Lower lobe of right lung (tissue), 2 donors: Measurements from ENCODE around the gene USP25. TPM values are rescaled to one million over a fixed set of nuclear protein-coding genes. Genes with fewer than 3 reads are reported as not detected.

ENCODE experiments used
- ATAC-seq, 2 donors: fragments of 200-7000 bp; cut with Tn5 transposase; one replicate each; pipeline ENCODE4 v1.9.1; 2020 to 2022; ENCODE audit warnings: mild to moderate bottlenecking in 2 of 2, moderate library complexity in 2 of 2
- DNase-seq: peaks from one replicate; pipeline ENCODE4 v3.0.0-alpha.2; 2020
- H3K27ac ChIP-seq: fragments of 200-600 bp; one replicate; pipeline ENCODE4 v1.8.0; 2022
- H3K27me3 ChIP-seq: fragments of 200-600 bp; one replicate; pipeline ENCODE4 v1.8.0; 2022; ENCODE audit warnings: low read depth
- H3K36me3 ChIP-seq: fragments of 200-600 bp; one replicate; pipeline ENCODE4 v1.8.0; 2022; ENCODE audit warnings: mild to moderate bottlenecking
- H3K4me1 ChIP-seq: fragments of 200-600 bp; one replicate; pipeline ENCODE4 v1.8.0; 2022
- H3K4me3 ChIP-seq: fragments of 200-600 bp; one replicate; pipeline ENCODE4 v1.8.0; 2022; ENCODE audit warnings: mild to moderate bottlenecking
- H3K9me3 ChIP-seq: fragments of 200-600 bp; one replicate; pipeline ENCODE4 v1.8.0; 2022
- intact Hi-C: fragments of 100-400 bp; cut with DNase I; formaldehyde crosslinking; loops from one replicate; pipeline ENCODE4 v1.11.0; 2022
- total RNA-seq: library from RNA; stranded (reverse); fragmentation: NEBNext Ultra II Directional; extraction: Animal tissue kit (Norgen Biotek cat#: 25700); gene quantifications from one replicate; pipeline ENCODE4 v1.2.1, GENCODE V29; 2021
- TF ChIP-seq, protein P1 (sequence below): fragments of 200-600 bp; IDR thresholded peaks from one replicate; pipeline ENCODE4 v1.8.0; 2022; ENCODE audit warnings: antibody characterized with exemption, mild to moderate bottlenecking
- donor health status: DM: no; HTN: yes; CAD: no; lungs with severe emphysema.

The USP25 gene
- total RNA-seq, 1 donor from 2014 or later, result 74.4 TPM

DNA sequence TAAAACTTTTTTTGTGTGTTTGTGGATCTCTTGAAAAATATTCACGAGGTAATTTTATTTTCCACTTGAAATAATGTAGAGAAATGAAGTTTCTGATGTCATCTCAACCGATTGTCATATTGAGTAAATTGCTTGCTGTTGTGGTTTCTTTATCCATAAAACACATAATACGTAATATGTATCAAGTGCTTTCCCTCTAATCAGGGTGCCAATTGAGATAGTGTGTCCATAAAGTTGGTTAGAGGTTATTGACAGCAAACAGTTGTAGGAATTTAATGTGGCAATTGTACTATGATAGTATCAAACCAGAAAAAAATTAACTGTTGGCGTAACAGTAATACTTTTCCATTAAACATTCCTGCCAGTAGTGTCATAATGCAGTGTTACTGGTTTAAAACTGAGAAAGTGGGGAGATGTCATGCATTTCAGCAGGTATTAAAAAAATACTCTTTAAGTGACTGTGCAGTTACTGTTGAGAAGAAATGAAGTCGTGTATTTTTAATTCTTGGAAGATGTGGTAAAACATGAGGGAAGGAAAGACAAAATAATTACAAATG is 38.3 kb downstream of the USP25 start:
- Histone ChIP-seq H3K4me1 (peaks cover 12% of the 10 kb centered on the region), H3K9me3 (no peaks in the 10 kb centered on the region), H3K36me3 (no peaks in the 10 kb centered on the region), H3K27ac (no peak overlapping the region), H3K4me3 (no peak overlapping the region), H3K27me3 (no peaks in the 10 kb centered on the region)
- TF ChIP-seq, protein P1, sequence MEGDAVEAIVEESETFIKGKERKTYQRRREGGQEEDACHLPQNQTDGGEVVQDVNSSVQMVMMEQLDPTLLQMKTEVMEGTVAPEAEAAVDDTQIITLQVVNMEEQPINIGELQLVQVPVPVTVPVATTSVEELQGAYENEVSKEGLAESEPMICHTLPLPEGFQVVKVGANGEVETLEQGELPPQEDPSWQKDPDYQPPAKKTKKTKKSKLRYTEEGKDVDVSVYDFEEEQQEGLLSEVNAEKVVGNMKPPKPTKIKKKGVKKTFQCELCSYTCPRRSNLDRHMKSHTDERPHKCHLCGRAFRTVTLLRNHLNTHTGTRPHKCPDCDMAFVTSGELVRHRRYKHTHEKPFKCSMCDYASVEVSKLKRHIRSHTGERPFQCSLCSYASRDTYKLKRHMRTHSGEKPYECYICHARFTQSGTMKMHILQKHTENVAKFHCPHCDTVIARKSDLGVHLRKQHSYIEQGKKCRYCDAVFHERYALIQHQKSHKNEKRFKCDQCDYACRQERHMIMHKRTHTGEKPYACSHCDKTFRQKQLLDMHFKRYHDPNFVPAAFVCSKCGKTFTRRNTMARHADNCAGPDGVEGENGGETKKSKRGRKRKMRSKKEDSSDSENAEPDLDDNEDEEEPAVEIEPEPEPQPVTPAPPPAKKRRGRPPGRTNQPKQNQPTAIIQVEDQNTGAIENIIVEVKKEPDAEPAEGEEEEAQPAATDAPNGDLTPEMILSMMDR, result no peak
- intact Hi-C loops, result no loop called here
- ATAC-seq (no peak), DNase-seq (no peak)

DNA sequence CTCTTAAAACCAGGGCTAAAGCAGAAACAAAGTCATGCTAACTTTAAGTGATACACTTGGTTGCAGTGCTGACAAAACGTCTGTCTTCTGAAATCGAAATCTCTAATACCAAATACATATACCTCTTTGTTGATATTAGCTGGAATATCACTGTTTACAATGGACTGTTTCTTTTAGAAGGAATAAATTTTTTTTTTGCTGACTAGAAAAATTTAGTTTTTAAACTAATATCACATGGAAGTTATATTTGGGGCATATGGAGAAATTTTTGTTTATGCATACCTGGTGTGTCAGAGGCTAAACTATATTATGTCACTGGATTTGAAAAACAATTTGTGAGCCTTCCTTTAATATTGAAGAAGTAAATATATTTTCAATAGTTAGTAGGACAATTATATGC is 39.1 kb downstream of the USP25 start:
- DNase-seq, result no peak
- H3K4me1 ChIP-seq, result peaks cover 13% of the 10 kb centered on the region
- TF ChIP-seq, protein P1, result no peak
- no peaks in the 10 kb centered on the region for H3K9me3 ChIP-seq
- no peak overlapping the region for H3K27ac ChIP-seq
- intact Hi-C loops, result no loop called here
- H3K4me3 ChIP-seq, result no peak overlapping the region
- H3K36me3 ChIP-seq, result no peaks in the 10 kb centered on the region
- ATAC-seq, result no peak
- H3K27me3 ChIP-seq, result no peaks in the 10 kb centered on the region

DNA sequence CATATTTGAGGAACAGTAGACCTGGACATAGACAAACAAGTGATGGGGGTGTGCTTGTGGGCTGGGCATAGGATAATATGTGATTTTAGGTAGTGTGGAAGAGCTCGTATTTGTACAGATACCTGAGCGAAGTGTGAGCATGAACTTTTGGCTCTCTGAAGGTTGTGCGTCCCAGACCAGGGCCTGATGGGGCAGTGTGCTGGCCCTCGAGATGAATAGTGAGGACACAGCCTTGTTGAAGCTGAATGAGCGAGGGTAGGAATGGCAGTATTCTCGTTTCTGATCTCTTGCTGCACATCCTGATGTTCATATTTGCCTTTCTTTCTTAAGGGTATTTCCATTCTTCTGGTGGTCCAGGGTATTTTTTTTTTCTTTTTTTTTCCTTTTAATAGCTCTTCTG is 41.5 kb downstream of the USP25 start:
- intact Hi-C loops, result no loop called here
- Histone ChIP-seq H3K27me3 (no peaks in the 10 kb centered on the region), H3K36me3 (no peaks in the 10 kb centered on the region), H3K27ac (no peak overlapping the region), H3K4me1 (peaks cover 16% of the 10 kb centered on the region), H3K9me3 (no peaks in the 10 kb centered on the region), H3K4me3 (no peak overlapping the region)
- TF ChIP-seq, protein P1, result no peak
- ATAC-seq (no peak), DNase-seq (no peak)

DNA sequence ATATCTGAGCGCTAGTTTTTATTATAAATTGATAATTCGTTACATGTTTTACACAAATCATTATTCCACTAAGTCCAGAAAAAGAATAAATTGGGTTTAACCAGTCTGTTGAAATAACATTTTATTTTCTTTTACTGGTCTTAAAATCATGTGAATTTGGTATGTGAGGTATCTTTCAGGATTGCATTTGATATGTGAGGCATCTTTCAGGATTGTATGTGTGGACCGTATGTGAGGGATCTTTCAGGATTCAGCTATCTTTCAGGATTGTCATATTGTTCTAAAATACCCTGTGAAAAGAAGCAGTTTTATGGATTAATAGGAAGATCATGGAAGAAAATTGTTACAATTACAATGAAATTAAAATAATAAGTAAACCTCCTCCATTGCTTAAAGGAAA is 42.9 kb downstream of the USP25 start:
- DNase-seq (no peak), ATAC-seq (no peak)
- no peaks in the 10 kb centered on the region for H3K36me3 ChIP-seq
- no peak overlapping the region for H3K27ac ChIP-seq
- intact Hi-C loops, result no loop called here
- peaks cover 12% of the 10 kb centered on the region for H3K4me1 ChIP-seq
- TF ChIP-seq, protein P1, result no peak
- no peaks in the 10 kb centered on the region for H3K27me3 ChIP-seq
- no peak overlapping the region for H3K4me3 ChIP-seq
- H3K9me3 ChIP-seq, result no peaks in the 10 kb centered on the region

DNA sequence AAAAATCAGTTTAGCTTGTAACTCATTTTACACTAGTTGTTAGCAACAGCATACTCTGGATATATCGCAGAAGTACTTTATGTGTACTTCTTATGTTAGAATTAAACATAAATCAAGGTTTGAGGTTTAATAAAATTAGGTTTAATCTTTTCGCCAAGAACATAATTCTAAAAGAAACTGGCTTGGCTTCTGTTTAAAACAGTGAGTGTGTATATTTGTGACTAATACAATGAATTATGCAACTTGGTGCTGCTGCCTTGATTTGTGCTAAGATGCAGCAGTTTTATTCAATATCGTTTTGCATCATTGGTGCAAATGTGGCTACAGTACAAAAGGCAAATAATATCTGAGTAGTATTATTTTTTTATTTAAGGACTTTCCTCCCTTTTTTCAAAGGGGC is 44.8 kb downstream of the USP25 start:
- no peak for DNase-seq
- TF ChIP-seq, protein P1, result no peak
- no peaks in the 10 kb centered on the region for H3K9me3 ChIP-seq

More for the DNA sequence above, 44.8 kb downstream of the USP25 start:
- ATAC-seq, result no peak
- no peak overlapping the region for H3K4me3 ChIP-seq
- intact Hi-C loops, result no loop called here
- no peaks in the 10 kb centered on the region for H3K36me3 ChIP-seq
- H3K4me1 ChIP-seq, result peaks cover 8% of the 10 kb centered on the region
- no peak overlapping the region for H3K27ac ChIP-seq
- no peaks in the 10 kb centered on the region for H3K27me3 ChIP-seq
